Retinal pigment epithelial cell (primary cell): ENCODE measurements around the gene HS3ST5.
"Not testable (repeated sequence)": the region's sequence is repeated elsewhere in the genome, so short reads cannot be mapped to it uniquely, and the experiment has no call there.

Experiments used
- DNase-seq: peaks from one replicate; pipeline ENCODE4 v3.0.0-alpha.2; 2010; ENCODE audit warnings: low read depth
- H3K4me3 ChIP-seq: 2 replicates; pipeline ENCODE4 v1.5.1; 2011; ENCODE audit warnings: mild to moderate bottlenecking, low read length, control low read depth, moderate library complexity
- CTCF ChIP-seq: conservative IDR thresholded peaks from 2 replicates; pipeline ENCODE4 v1.5.1; 2011; ENCODE audit warnings: low read depth, low read length, control low read depth, inconsistent platforms

The HS3ST5 gene

GRCh38 chr6:114049367-114049966 is 293.4 kb downstream of the HS3ST5 start:
- no peak for DNase-seq
- no peak overlapping the region for H3K4me3 ChIP-seq
- TF ChIP-seq CTCF = no peak

- not testable (repeated sequence) for H3K4me3 ChIP-seq, DNase-seq
These were observed 298.3 kb downstream of the HS3ST5 start for GRCh38 chr6:114044566-114044965.

GRCh38 chr6:114042267-114043016 is 300.4 kb downstream of the HS3ST5 start:
- no peak for TF ChIP-seq CTCF
- no peak overlapping the region for H3K4me3 ChIP-seq
- DNase-seq = no peak

GRCh38 chr6:114040871-114041270 is 302.0 kb downstream of the HS3ST5 start:
- no peak for TF ChIP-seq CTCF
- no peak for DNase-seq
- no peak overlapping the region for H3K4me3 ChIP-seq

DNA sequence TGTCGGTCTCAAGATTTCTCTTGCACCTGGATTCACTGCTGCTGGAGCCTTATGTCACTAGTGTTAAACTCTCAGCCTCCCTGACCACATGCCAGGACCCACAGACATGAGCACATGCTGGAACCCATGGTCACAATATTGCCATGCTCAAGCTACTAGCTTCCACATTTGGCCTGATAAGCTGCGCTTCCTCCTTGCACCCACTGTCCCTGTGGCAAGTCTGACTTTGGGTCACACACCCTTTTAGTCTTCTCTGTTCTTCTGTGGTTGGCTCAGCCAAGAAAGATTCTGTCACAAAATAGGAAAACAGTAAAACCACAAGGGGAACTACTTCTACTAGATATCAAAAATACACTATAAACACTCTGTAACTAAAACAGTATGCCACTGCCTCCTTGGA is 303.0 kb downstream of the HS3ST5 start:
- DNase-seq = no peak
- H3K4me3 ChIP-seq = no peak overlapping the region
- no peak for TF ChIP-seq CTCF

GRCh38 chr6:114033606-114034005 is 309.2 kb downstream of the HS3ST5 start:
- no peak for DNase-seq
- TF ChIP-seq CTCF = no peak
- H3K4me3 ChIP-seq = no peak overlapping the region

GRCh38 chr6:114032721-114033120 is 310.1 kb downstream of the HS3ST5 start:
- no peak for DNase-seq
- no peak for TF ChIP-seq CTCF
- H3K4me3 ChIP-seq = no peak overlapping the region
